MCF 10A (cell line): ENCODE results near the gene SNX33. TPM values are rescaled to one million over a fixed set of nuclear protein-coding genes. Genes with fewer than 3 reads are reported as not detected.
A peak's percentile ranks its signal among the peaks of the same experiment; 100 is the strongest.

ENCODE experiments used
- BruUV-seq: library from RNA; stranded (reverse); fragments of 400-500 nt; replicated peaks from 2 replicates; lab custom pipeline; 2021; lab: Mats Ljungman, UMichigan
- CTCF ChIA-PET: fragments of 300-600 bp; sonication (Branson Sonifier 250); formaldehyde crosslinking; extraction: SDS; loops from one replicate; lab custom pipeline; 2021; ENCODE audit warnings: antibody characterized with exemption, inconsistent platforms; lab: Yijun Ruan, JAX
- POLR2A ChIA-PET: fragments of 300-600, 350-650 bp; sonication (Branson Sonifier 250); formaldehyde crosslinking; extraction: SDS; loops from one replicate; lab custom pipeline; 2020; ENCODE audit warnings: antibody characterized with exemption, inconsistent platforms; lab: Yijun Ruan, JAX
- DNase-seq: peaks from one replicate; pipeline ENCODE4 v3.0.0-alpha.2; 2018; ENCODE audit not compliant: unreplicated experiment
- H3K27ac Mint-ChIP-seq: one replicate; pipeline ENCODE4 v1.8.0; 2022; ENCODE audit warnings: mild to moderate bottlenecking, low read depth, mixed read lengths; ENCODE audit not compliant: unreplicated experiment
- H3K27me3 Mint-ChIP-seq: one replicate; pipeline ENCODE4 v1.8.0; 2022; ENCODE audit warnings: mixed read lengths; ENCODE audit not compliant: insufficient read depth, unreplicated experiment
- H3K36me3 Mint-ChIP-seq: one replicate; pipeline ENCODE4 v1.8.0; 2022; ENCODE audit warnings: mild to moderate bottlenecking, moderate library complexity, mixed read lengths; ENCODE audit not compliant: insufficient read depth, unreplicated experiment
- H3K4me1 Mint-ChIP-seq: one replicate; pipeline ENCODE4 v1.8.0; 2022; ENCODE audit warnings: mixed read lengths; ENCODE audit not compliant: insufficient read depth, unreplicated experiment
- H3K4me3 Mint-ChIP-seq: one replicate; pipeline ENCODE4 v1.8.0; 2022; ENCODE audit warnings: mild to moderate bottlenecking, moderate library complexity, mixed read lengths; ENCODE audit not compliant: unreplicated experiment
- H3K9me3 Mint-ChIP-seq: one replicate; pipeline ENCODE4 v1.8.0; 2022; ENCODE audit warnings: mixed read lengths; ENCODE audit not compliant: unreplicated experiment
- CTCF ChIP-seq: fragments of 200-600 bp; IDR thresholded peaks from one replicate; pipeline ENCODE4 v1.8.0; 2022; ENCODE audit warnings: antibody characterized with exemption, mild to moderate bottlenecking; ENCODE audit not compliant: unreplicated experiment
- intact Hi-C: fragments of 100-400 bp; cut with micrococcal nuclease; formaldehyde crosslinking; loops from 2 replicates; pipeline ENCODE4 v1.14.1; 2022
- total RNA-seq: library from RNA; stranded (reverse); gene quantifications from 2 replicates; pipeline ENCODE4 v1.2.3, GENCODE V29; 2022

Gene SNX33
- total RNA-seq, 1 experiment from 2014 or later: 15.2 TPM

- H3K27me3 Mint-ChIP-seq: no peaks in the 10 kb centered on the region
- H3K4me3 Mint-ChIP-seq: no peak overlapping the region
- no peak overlapping the region for H3K27ac Mint-ChIP-seq
- CTCF ChIA-PET: interaction anchor here (0.9 to 2.4 kb wide), 2 partner anchors 12 to 42 kb away, joined by 3 to 7 read pairs; no protein-coding TSS in a partner anchor
- no TSS peak for BruUV-seq
- no peak for DNase-seq
- peaks cover 7% of the 10 kb centered on the region for H3K9me3 Mint-ChIP-seq
- intact Hi-C loops: no loop called here
- POLR2A ChIA-PET: interaction anchor here (1.1 to 7.0 kb wide), 7 partner anchors 12 to 295 kb away, joined by 5 to 111 read pairs (median 58); partner anchors contain the start of genes IMP3, MAN2C1, SIN3A and SNUPN
- no peaks in the 10 kb centered on the region for H3K36me3 Mint-ChIP-seq
- no peak for TF ChIP-seq CTCF
- H3K4me1 Mint-ChIP-seq: peaks cover 61% of the 10 kb centered on the region
Measured at GRCh38 chr15:75662823-75663519, 15.3 kb downstream of the SNX33 start.

GRCh38 chr15:75663931-75664421, 16.3 kb downstream of the SNX33 start:
- peak; percentile 49 for DNase-seq
- ChIA-PET CTCF (interaction anchor here (0.9 to 2.4 kb wide), 3 partner anchors 13 to 138 kb away, joined by 3 to 7 read pairs (median 3); no protein-coding TSS in a partner anchor), POLR2A (interaction anchor here (0.6 to 7.0 kb wide), 10 partner anchors 13 to 296 kb away, joined by 3 to 111 read pairs (median 6); partner anchors contain the start of genes IMP3, MAN2C1, SIN3A and SNUPN)
- Mint-ChIP-seq H3K4me3 (no peak overlapping the region), H3K4me1 (peaks cover 65% of the 10 kb centered on the region), H3K36me3 (no peaks in the 10 kb centered on the region), H3K27me3 (no peaks in the 10 kb centered on the region), H3K9me3 (peaks cover 7% of the 10 kb centered on the region), H3K27ac (no peak overlapping the region)
- no peak for TF ChIP-seq CTCF
- intact Hi-C loops: no loop called here
- no TSS peak for BruUV-seq

GRCh38 chr15:75666823-75667501, 19.2 kb downstream of the SNX33 start:
- peak overlapping the region; percentile 65 for H3K4me3 Mint-ChIP-seq
- H3K4me1 Mint-ChIP-seq: peaks cover 57% of the 10 kb centered on the region
- H3K36me3 Mint-ChIP-seq: no peaks in the 10 kb centered on the region
- DNase-seq: peak; percentile 93
- H3K9me3 Mint-ChIP-seq: peaks cover 7% of the 10 kb centered on the region
- ChIA-PET POLR2A (interaction anchor here (0.9 to 7.0 kb wide), 15 partner anchors 13 to 332 kb away, joined by 3 to 111 read pairs (median 4); partner anchors contain the start of genes IMP3, MAN2C1, PTPN9 and SIN3A), CTCF (interaction anchor here (2.0 to 2.1 kb wide), 2 partner anchors 19 to 28 kb away, joined by 5 to 9 read pairs; partner anchors contain the start of gene SNX33)
- intact Hi-C loops: loop anchor here (2.0 kb wide), 1 partner anchor 26 kb away; the partner anchor contains the start of gene IMP3
- BruUV-seq: TSS peak; percentile 81
- TF ChIP-seq CTCF: no peak
- no peaks in the 10 kb centered on the region for H3K27me3 Mint-ChIP-seq
- H3K27ac Mint-ChIP-seq: peak overlapping the region; percentile 100
